Measurements from ENCODE around the gene CD22.

CD22 gene

GRCh38 chr19:35295792-35296462, 33.1 kb upstream of the CD22 start:
- no peak for DNase-seq

GRCh38 chr19:35296644-35297514, 32.1 kb upstream of the CD22 start:
- no peak for DNase-seq

GRCh38 chr19:35297515-35297848, 31.5 kb upstream of the CD22 start:
- no peak for DNase-seq

GRCh38 chr19:35297922-35298321, 31.1 kb upstream of the CD22 start:
- no peak for DNase-seq

- DNase-seq, result no peak
Measured at GRCh38 chr19:35298561-35298972, 30.4 kb upstream of the CD22 start.

GRCh38 chr19:35299523-35300338, 29.3 kb upstream of the CD22 start:
- DNase-seq, result peak in 11 of 14 donors; percentile 21 to 76 (median 28)

GRCh38 chr19:35300339-35300649, 28.7 kb upstream of the CD22 start:
- no peak for DNase-seq

GRCh38 chr19:35301961-35302360, 27.0 kb upstream of the CD22 start:
- no peak for DNase-seq

GRCh38 chr19:35302446-35302845, 26.5 kb upstream of the CD22 start:
- DNase-seq, result no peak

GRCh38 chr19:35303357-35303915, 25.6 kb upstream of the CD22 start:
- no peak for DNase-seq

GRCh38 chr19:35304036-35304435, 25.0 kb upstream of the CD22 start:
- DNase-seq, result no peak

GRCh38 chr19:35305181-35305580, 23.8 kb upstream of the CD22 start:
- no peak for DNase-seq

GRCh38 chr19:35306473-35307246, 22.3 kb upstream of the CD22 start:
- DNase-seq, result no peak

- DNase-seq, result no peak
Measured at GRCh38 chr19:35307931-35308330, 21.1 kb upstream of the CD22 start.

GRCh38 chr19:35308910-35309309, 20.1 kb upstream of the CD22 start:
- no peak for DNase-seq

GRCh38 chr19:35309481-35310279, 19.3 kb upstream of the CD22 start:
- DNase-seq, result no peak

GRCh38 chr19:35310331-35310730, 18.7 kb upstream of the CD22 start:
- DNase-seq, result no peak

GRCh38 chr19:35310811-35311465, 18.0 kb upstream of the CD22 start:
- no peak for DNase-seq

- DNase-seq, result no peak
Measured at GRCh38 chr19:35311901-35312665, 16.9 kb upstream of the CD22 start.

GRCh38 chr19:35313587-35313986, 15.4 kb upstream of the CD22 start:
- DNase-seq, result no peak

Data from C1 segment of cervical spinal cord (tissue), 14 donors.